SHP77 (cell line): ENCODE data around the gene CR1.
"Not testable (repeated sequence)": the region's sequence is repeated elsewhere in the genome, so short reads cannot be mapped to it uniquely, and the experiment has no call there.

Experiments
- DNase-seq, 2 experiments: peaks; one replicate each; lab custom pipeline; 2025; lab: John Stamatoyannopoulos, UW

CR1 gene

GRCh38 chr1:207503950-207504349 is 8.0 kb downstream of the CR1 start:
- DNase-seq: no peak

- no peak for DNase-seq
Measured at GRCh38 chr1:207504438-207504837, 8.5 kb downstream of the CR1 start.

GRCh38 chr1:207510444-207510843 is 14.5 kb downstream of the CR1 start:
- no peak for DNase-seq

GRCh38 chr1:207514890-207515289 is 18.9 kb downstream of the CR1 start:
- no peak for DNase-seq

GRCh38 chr1:207516729-207517128 is 20.8 kb downstream of the CR1 start:
- no peak for DNase-seq

GRCh38 chr1:207518608-207519236 is 22.8 kb downstream of the CR1 start:
- DNase-seq: no peak

GRCh38 chr1:207519505-207520399 is 23.8 kb downstream of the CR1 start:
- no peak for DNase-seq

GRCh38 chr1:207520400-207521345 is 24.7 kb downstream of the CR1 start:
- not testable (repeated sequence) for DNase-seq

- DNase-seq: not testable (repeated sequence)
Measured at GRCh38 chr1:207525239-207525638, 29.3 kb downstream of the CR1 start.

GRCh38 chr1:207528401-207528800 is 32.4 kb downstream of the CR1 start:
- DNase-seq: not testable (repeated sequence)

GRCh38 chr1:207536263-207536662 is 40.3 kb downstream of the CR1 start:
- not testable (repeated sequence) for DNase-seq

GRCh38 chr1:207546677-207547357 is 50.9 kb downstream of the CR1 start:
- not testable (repeated sequence) for DNase-seq

GRCh38 chr1:207554823-207555222 is 58.9 kb downstream of the CR1 start:
- DNase-seq: not testable (repeated sequence)

GRCh38 chr1:207565546-207566468 is 69.8 kb downstream of the CR1 start:
- DNase-seq: no peak

- not testable (repeated sequence) for DNase-seq
Measured at GRCh38 chr1:207571926-207572325, 76.0 kb downstream of the CR1 start.

- not testable (repeated sequence) for DNase-seq
Measured at GRCh38 chr1:207573074-207573473, 77.1 kb downstream of the CR1 start.

GRCh38 chr1:207575381-207575780 is 79.4 kb downstream of the CR1 start:
- not testable (repeated sequence) for DNase-seq

GRCh38 chr1:207578796-207579435 is 83.0 kb downstream of the CR1 start:
- no peak for DNase-seq

GRCh38 chr1:207579436-207579799 is 83.5 kb downstream of the CR1 start:
- peak; percentile 11 to 41 for DNase-seq
